ENCODE measurements around the gene PALM.
"Not testable (repeated sequence)": the region's sequence is repeated elsewhere in the genome, so short reads cannot be mapped to it uniquely, and the experiment has no call there.

PALM gene

DNA sequence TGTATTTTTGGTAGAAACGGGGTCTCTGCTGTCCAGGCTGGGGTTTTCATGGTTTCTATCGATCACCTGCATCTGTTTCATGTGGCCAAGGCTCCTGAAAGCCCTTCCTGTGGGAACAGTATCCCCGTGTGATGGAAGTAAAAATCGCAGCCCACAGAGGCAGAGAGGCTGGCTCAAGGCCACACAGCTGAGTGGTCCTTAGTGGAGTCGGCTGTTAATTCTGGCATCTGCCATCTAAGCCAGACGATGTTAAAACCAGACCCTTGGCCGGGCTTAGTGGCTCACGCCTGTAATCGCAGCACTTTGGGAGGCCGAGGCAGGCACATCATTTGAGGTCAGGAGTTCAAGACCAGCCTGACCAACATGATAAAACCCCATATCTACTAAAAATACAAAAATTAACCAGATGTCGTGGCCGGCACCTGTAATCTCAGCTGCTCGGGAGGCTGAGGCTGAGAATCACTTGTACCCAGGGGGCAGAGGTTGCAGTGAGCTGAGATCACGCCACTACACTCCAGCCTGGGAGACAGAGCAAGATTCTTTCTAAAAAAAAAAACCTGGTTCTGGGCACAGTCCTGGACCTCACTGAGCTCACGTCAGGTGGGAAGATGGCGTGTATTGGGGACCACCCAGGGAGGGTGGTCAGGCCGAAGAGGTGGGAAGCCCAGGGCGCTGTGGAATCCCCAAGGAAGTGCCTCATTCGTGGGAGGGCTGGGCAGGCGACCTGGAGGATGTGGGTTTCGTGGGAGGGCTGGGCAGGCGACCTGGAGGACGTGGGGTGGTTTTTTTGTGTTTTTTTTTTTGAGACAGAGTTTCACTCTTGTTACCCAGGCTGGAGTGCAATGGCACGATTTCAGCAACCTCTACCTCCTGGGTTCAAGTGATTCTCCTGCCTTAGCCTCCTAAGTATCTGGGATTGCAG is 23.7 kb downstream of the PALM start:
- DNase-seq, result no peak

DNA sequence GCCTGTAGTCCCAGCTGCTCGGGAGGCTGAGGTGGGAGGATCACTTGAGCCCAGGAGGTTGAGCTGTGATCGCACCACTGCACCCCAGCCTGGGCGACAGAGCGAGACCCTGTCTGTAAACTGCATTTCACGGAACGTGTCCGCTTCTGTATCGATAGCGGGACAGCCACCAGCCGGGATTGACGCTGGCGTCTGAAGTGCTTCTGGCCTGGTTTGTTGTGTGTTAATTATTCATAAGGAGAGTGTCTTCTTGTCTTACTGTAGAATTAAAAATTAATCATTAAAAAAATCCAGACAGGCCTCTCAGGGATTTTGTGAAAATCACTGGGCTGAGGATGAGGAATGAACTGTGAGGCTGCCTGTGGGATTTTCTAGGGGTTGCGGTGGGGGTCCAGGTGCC is 26.0 kb downstream of the PALM start:
- DNase-seq, result no peak

GRCh38 chr19:736125-736524 is 27.4 kb downstream of the PALM start:
- no peak for DNase-seq

DNA sequence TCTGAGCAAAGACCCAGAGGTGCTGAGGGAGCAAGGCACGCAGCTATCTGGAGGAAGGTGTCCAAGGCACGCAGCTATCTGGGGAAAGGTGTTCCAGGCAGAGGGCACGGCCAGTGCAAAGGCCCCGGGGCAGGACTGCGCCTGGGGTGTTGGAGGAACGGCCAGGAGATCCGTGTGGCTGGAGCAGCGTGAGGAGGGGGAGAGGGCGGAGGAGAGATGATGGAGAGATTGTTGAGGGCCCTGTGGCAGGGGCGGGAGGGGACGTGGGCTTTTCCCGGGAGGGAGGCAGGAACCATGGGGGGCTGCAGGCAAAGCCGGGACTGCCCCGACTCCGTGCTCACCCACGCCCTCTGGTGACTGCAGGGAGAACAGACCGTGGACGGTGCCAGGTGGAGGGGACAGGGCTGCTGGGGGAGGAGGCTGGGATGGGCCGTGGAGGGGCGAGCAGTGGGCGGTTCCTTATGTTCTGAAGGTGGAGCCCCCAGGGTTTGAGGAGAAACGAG is 28.9 kb downstream of the PALM start:
- peak; percentile 36 for DNase-seq

DNA sequence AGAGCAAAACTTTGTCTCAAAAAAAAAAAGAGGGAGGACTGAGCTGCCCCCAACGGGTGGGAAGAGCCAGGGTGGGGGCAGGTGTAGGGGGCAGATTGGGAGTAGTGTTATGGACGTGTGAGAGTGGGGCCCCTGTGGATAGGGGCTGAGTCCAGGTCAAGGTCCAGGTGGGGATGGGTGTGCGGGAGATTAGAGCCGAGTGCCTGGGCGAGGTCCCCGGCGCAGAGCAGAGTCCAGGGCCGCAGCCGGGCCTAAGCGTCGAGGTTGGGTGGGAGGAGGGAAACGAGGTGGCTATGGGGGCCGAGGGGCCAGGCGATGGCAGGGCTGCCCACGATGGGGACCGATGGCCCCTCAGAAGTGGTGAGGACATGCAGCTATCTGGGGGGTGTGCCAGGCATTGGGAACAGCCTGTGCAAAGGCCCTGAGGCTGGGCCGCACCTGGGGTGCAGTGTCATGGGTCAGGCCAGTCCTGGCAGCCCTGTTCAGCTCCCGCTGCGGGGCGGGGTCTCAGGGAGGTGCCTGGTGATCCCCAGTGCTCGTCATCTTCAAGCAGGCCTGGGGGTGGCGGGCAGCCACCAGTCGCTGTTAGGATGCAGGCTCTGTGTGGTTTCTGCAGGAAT is 29.9 kb downstream of the PALM start:
- no peak for DNase-seq

GRCh38 chr19:739998-740715 is 31.4 kb downstream of the PALM start:
- DNase-seq, result no peak

GRCh38 chr19:740816-741505 is 32.2 kb downstream of the PALM start:
- not testable (repeated sequence) for DNase-seq

DNA sequence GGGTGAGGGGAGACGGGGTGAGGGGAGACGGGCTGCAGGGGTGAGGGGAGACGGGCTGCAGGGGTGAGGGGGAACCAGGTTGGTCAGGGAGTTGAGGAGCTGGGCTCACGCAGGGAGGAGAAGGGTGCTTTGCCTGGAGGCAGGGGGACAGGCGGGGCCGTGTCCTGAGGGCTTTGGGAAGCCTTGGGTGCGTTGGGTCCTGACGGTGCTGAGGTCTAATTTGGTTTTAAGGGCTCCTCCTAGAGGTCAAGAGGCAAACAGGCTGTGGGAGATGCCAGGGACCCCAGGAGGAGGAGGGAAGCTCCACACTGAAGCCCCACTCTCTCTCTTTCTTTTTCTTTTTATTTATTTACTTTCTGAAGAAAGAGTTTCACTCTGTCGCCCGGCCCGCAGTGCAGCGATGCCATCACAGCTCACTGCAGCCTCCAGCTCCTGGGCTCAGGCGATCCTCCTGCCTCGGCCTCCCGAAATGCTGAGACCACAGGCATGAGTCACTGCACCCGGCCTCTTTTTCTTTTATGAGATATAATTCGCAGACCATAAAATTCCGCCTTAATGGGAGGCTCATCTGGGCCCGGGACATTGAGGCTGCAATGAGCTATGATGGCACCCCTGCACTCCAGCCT is 32.9 kb downstream of the PALM start:
- no peak for DNase-seq

DNA sequence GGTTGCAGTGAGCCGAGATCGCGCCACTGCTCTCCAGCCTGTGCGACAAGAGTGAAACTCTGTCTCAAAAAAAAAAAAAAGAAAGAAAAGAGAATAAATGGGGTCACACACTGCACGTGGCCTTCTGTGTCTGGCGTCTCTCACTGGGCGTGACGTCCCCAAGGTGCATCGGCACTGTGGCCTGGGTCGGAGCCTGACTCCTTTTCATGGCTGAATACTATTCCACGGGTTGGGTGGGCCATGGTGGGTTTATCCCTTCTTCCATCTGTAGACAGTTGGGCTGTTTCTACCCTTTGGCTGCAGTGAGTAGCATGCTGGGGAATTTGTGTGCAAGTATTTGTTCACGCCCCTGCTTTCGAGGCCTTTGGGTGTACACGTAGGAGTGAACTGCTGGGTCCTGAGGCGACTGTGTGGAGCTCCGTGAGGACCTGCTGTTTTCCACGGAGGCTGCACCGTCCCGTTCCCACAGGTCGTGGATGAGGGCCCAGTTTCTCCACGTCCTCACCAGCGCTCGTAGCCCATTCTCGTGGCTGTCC is 33.9 kb downstream of the PALM start:
- no peak for DNase-seq

GRCh38 chr19:743168-743687 is 34.5 kb downstream of the PALM start:
- DNase-seq, result no peak

DNA sequence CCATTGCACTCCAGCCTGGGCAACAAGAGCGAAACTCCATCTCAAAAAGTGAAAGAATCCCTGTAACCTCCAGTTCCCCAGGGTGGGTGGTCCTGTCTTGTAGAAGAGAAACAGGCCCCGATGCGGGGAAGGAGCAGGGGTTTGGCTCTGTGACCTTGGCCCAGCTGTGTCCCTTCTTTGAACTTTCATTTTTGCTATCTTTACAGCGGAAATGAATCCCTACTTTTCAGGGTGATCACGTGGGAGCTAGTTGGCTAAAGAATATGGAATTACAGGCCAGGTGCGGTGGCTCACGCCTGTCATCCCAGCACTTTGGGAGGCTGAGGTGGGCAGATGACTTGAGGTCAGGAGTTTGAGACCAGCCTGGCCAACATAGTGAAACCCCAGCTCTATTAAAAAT is 36.4 kb downstream of the PALM start:
- DNase-seq, result not testable (repeated sequence)

DNA sequence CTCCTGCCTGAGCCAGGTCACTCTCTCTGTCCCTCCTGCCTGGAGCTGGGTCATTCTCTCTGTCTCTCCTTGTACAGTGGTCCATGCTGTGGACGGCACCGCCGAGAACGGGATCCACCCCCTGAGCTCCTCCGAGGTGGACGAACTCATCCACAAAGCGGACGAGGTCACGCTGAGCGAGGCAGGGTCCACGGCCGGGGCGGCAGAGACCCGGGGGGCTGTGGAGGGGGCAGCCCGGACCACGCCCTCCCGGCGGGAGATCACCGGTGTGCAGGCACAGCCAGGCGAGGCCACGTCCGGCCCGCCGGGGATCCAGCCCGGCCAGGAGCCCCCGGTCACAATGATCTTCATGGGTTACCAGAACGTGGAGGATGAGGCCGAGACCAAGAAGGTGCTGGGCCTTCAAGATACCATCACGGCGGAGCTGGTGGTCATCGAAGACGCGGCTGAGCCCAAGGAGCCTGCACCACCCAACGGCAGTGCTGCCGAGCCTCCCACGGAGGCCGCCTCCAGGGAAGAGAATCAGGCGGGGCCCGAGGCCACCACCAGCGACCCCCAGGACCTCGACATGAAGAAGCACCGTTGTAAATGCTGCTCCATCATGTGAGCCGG is 37.6 kb downstream of the PALM start:
- no peak for DNase-seq

- no peak for DNase-seq
Measured at GRCh38 chr19:746956-747355, 38.2 kb downstream of the PALM start.

GRCh38 chr19:747432-748273 is 38.9 kb downstream of the PALM start:
- no peak for DNase-seq

DNA sequence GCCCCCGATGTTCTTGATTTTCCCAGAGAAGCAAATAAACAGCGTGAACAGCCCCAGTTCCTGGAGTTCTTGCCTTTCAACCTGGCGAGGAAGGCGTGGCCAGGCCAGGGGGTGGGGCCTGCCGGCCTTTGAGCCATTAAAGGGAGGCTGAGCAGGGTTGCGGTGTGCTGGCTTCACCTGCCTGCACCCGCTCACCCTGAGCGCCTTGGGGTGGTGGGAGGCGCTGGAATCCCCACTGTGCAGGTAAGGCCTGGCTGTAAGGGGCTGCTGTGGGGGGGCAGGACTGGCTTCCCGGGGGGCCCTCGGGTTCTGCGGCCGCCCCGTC is 39.5 kb downstream of the PALM start:
- no peak for DNase-seq

- no peak for DNase-seq
Measured at GRCh38 chr19:749811-750210, 41.1 kb downstream of the PALM start.

DNA sequence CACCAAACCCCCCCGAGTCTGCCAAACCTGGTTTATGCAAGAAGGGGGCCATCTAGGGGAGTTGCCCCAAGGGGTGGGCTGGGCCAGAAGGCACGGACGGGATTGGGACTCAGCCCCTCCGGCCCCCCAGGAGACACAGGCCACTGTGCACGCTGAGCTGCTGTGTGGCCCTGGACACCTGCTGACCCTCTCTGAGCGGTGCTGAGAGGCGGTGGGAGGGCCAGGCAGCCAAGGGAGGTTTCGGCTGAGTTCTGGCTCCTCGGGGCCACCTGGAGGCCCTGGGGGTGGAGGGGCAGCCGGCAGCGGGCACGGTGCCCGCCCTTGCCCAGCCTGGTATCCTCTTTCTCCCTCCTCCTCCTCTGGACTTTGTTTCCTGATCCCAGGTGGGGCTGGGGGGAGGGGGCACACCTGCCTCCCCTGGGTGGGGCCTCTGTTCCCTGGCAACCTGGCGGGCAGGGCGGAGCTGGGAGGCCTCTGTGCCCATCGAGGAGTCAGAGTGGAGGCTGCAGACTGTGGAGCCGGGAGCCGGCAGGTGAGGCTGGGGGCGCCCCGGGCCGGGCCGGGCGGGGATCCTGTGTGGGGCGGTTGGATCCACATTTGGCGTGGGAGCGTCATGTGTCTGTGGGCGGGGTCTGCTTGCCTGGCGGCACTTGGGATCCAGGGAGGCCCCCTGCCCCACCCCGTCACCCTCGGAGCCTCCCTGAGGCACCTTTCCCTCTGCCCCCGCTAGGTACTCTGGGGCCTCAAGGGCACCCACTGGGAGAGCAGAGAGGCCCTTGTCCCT is 42.1 kb downstream of the PALM start, which contains the start of gene MISP:
Gene MISP, plus strand, starts transcription at position 473 of the 784 bp plus-strand sequence. CDS start 5,835 bp downstream, outside the sequence.
- no peak for DNase-seq

DNA sequence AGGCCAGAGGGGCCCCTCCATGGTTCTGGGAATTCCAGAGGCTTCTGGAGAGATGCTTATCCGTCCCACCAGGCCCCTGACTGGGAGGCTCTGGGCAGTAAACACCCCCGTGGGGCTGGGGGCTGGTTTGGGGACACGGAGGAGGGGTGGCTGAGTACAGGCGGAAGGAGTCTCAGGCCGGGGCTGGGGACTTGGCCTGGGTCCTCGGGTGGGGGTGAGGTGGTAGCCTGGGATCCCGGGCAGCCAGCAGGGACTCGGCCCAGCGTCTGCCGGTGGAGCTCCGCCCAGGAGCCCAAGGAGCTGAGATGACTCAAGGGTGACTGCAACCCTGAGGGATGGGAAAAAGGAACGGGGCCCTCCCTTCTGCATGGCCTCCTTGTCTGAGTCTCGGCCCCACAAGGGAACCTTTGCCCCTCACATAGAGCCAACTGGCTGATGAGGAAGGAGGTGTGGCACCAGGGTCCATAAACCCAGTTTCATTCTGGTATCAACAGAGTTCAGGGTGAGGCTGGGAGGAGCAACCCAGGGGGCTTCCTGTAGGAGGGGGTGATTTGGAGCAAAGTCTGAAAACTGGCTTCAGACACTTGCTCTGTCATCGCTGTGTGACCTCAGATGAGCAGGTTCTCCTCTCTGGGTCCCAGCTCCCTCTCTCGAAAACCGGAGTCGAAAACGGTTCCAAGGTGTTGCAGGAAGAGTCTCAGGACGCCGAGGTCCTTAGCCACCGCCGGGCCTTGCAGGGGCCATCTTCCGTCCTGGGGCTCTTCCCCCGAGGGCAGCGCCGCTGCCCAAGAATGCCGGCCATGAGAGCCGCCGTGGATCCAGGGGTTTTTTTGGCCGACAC is 43.0 kb downstream of the PALM start:
- DNase-seq, result no peak

Data from CD4-positive, alpha-beta T cell treated with Interferon gamma for 1 hour (primary cell).